HepG2 (cell line): ENCODE data around the gene SCYGR2. TPM values are rescaled to one million over a fixed set of nuclear protein-coding genes. Genes with fewer than 3 reads are reported as not detected.
A peak's percentile ranks its signal among the peaks of the same experiment; 100 is the strongest.

ENCODE experiments used
- AGO1 ChIP-seq: fragments of 200-400 bp; formaldehyde crosslinking; IDR thresholded peaks from 2 replicates; pipeline ENCODE4 v1.6.1; 2017; ENCODE audit warnings: mild to moderate bottlenecking, low read depth, low read length, moderate library complexity; ENCODE audit not compliant: poor library complexity, severe bottlenecking
- AGO2 ChIP-seq: fragments of 200-400 bp; formaldehyde crosslinking; optimal IDR thresholded peaks from 2 replicates; pipeline ENCODE3; 2017; ENCODE audit warnings: mild to moderate bottlenecking, low read depth, low read length, moderate library complexity
- BCL6 ChIP-seq: IDR thresholded peaks from 2 replicates; pipeline ENCODE4 v1.6.1; 2016; ENCODE audit warnings: missing genetic modification reagents, missing compliant biosample characterization
- DMAP1 ChIP-seq: IDR thresholded peaks from 2 replicates; pipeline ENCODE4 v1.6.1; 2016
- HNRNPLL ChIP-seq: fragments of 200-400 bp; formaldehyde crosslinking; IDR thresholded peaks from 2 replicates; pipeline ENCODE4 v1.6.1; 2017; ENCODE audit warnings: mild to moderate bottlenecking, low read depth, low read length; ENCODE audit not compliant: poor library complexity, severe bottlenecking
- ISL2 ChIP-seq: sonication (generic); formaldehyde crosslinking; IDR thresholded peaks from 2 replicates; pipeline ENCODE4 v1.5.0; 2020; ENCODE audit warnings: missing genetic modification reagents
- MAF1 ChIP-seq: sonication (generic); formaldehyde crosslinking; IDR thresholded peaks from 2 replicates; pipeline ENCODE4 v1.5.0; 2020; ENCODE audit warnings: missing genetic modification reagents, borderline replicate concordance
- NFE2 ChIP-seq: sonication (generic); formaldehyde crosslinking; IDR thresholded peaks from 2 replicates; pipeline ENCODE4 v1.4.0; 2020; ENCODE audit warnings: missing genetic modification reagents
- NFKBIZ ChIP-seq: IDR thresholded peaks from 2 replicates; pipeline ENCODE4 v1.6.1; 2018; ENCODE audit warnings: missing genetic modification reagents, missing compliant biosample characterization
- NFYC ChIP-seq: IDR thresholded peaks from 2 replicates; pipeline ENCODE4 v1.6.1; 2016; ENCODE audit warnings: missing genetic modification reagents, missing compliant biosample characterization
- PAWR ChIP-seq: sonication (generic); formaldehyde crosslinking; IDR thresholded peaks from 2 replicates; pipeline ENCODE4 v1.4.0; 2020; ENCODE audit warnings: missing genetic modification reagents, mild to moderate bottlenecking, borderline replicate concordance
- RELA ChIP-seq: sonication (generic); formaldehyde crosslinking; IDR thresholded peaks from 2 replicates; pipeline ENCODE4 v1.4.0; 2020; ENCODE audit warnings: missing genetic modification reagents
- TCF7 ChIP-seq: sonication (generic); IDR thresholded peaks from 2 replicates; pipeline ENCODE4 v1.6.1; 2016; ENCODE audit warnings: antibody characterized with exemption, low read depth
- TFDP1 ChIP-seq: IDR thresholded peaks from 2 replicates; pipeline ENCODE4 v1.6.1; 2016; ENCODE audit warnings: missing compliant biosample characterization, missing genetic modification reagents, borderline replicate concordance
- ZFP1 ChIP-seq: IDR thresholded peaks from 2 replicates; pipeline ENCODE4 v1.6.1; 2016
- ZNF230 ChIP-seq: sonication (generic); formaldehyde crosslinking; IDR thresholded peaks from 2 replicates; pipeline ENCODE4 v1.4.0; 2020; ENCODE audit warnings: mild to moderate bottlenecking, missing genetic modification reagents
- ZNF337 ChIP-seq: sonication (generic); formaldehyde crosslinking; IDR thresholded peaks from 2 replicates; pipeline ENCODE4 v1.5.1; 2020; ENCODE audit warnings: missing genetic modification reagents, low read depth, mild to moderate bottlenecking, borderline replicate concordance
- ZNF569 ChIP-seq: sonication (generic); formaldehyde crosslinking; IDR thresholded peaks from 2 replicates; pipeline ENCODE4 v1.5.0; 2020; ENCODE audit warnings: mild to moderate bottlenecking, missing genetic modification reagents, moderate library complexity, borderline replicate concordance
- polyA plus RNA-seq, 8 experiments: library from polyadenylated mRNA; depleted of rRNA in 3 of 8; stranded (reverse) in 7 of 8; unstranded in 1 of 8; fragments of >200 nt; fragmentation: Illumina TruSeq in 4 of 8; extraction: Trizol in 4 of 8; gene quantifications; 2 replicates each; pipeline versions ENCODE4 v1.2.1 to v1.2.3, GENCODE V29; 2011 to 2016; ENCODE audit warnings: low read depth in 4 of 8, missing spikeins in 1 of 8, mixed read lengths in 1 of 8; ENCODE audit not compliant: insufficient read depth in 1 of 8
- total RNA-seq, 5 experiments: library from RNA; depleted of rRNA; stranded (reverse); fragments of >200 nt; fragmentation: Illumina TruSeq; extraction: Trizol; gene quantifications; 2 replicates each; pipeline ENCODE4 v1.2.3, GENCODE V29; 2016; ENCODE audit warnings: low read depth in 1 of 5
- TF ChIP-seq, protein P1 (sequence below), 2 experiments: IDR thresholded peaks; 2 replicates each; pipeline ENCODE4 v1.6.1; 2011 to 2012; ENCODE audit warnings: low read length in 2 of 2, borderline replicate concordance in 1 of 2, low read depth in 1 of 2, mild to moderate bottlenecking in 1 of 2, moderate library complexity in 1 of 2
- TF ChIP-seq, protein P2 (sequence below): sonication (generic); formaldehyde crosslinking; IDR thresholded peaks from 2 replicates; pipeline ENCODE4 v1.8.1; 2022; ENCODE audit warnings: mild to moderate bottlenecking, missing genetic modification reagents
- TF ChIP-seq, protein P3 (sequence below): sonication (generic); formaldehyde crosslinking; IDR thresholded peaks from 2 replicates; pipeline ENCODE4 v1.8.0; 2022; ENCODE audit warnings: mild to moderate bottlenecking, missing genetic modification reagents, moderate library complexity
- TF ChIP-seq, protein P4 (sequence below): IDR thresholded peaks from 2 replicates; pipeline ENCODE4 v1.6.1; 2018; ENCODE audit warnings: missing genetic modification reagents

SCYGR2 gene
- total and polyA plus RNA-seq, 2 of the 13 experiments (the other 11 are each of a cell fraction or from before 2014, with no cell fraction given), result not detected

DNA sequence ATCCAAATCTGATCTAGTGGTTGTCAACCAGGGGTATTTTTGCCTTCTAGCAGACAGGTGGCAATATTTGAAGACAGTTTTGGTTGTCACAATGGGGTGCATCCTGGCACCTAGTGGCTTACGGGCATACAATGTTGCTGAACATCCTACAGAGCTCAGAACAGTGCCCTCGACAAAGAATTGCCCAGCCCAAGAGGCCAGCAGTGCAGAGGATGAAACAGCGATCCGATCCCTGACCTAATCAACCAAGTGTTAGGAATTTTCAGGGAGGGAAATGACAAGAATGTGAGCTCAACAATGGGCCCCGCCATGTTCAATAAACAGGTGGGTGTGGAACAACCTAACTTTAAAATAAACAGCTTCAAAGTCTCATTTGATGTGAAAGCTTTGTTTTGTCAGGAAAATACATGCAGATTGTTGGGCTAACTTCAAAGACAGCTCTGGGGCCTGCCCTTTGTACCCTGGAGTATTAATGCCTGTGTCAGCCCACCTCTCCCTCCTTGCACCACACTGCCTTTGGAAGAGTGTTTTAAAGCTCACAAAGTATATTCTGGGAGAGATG, 45.4 kb downstream of the SCYGR2 start (continued):
- TF ChIP-seq, protein P1, sequence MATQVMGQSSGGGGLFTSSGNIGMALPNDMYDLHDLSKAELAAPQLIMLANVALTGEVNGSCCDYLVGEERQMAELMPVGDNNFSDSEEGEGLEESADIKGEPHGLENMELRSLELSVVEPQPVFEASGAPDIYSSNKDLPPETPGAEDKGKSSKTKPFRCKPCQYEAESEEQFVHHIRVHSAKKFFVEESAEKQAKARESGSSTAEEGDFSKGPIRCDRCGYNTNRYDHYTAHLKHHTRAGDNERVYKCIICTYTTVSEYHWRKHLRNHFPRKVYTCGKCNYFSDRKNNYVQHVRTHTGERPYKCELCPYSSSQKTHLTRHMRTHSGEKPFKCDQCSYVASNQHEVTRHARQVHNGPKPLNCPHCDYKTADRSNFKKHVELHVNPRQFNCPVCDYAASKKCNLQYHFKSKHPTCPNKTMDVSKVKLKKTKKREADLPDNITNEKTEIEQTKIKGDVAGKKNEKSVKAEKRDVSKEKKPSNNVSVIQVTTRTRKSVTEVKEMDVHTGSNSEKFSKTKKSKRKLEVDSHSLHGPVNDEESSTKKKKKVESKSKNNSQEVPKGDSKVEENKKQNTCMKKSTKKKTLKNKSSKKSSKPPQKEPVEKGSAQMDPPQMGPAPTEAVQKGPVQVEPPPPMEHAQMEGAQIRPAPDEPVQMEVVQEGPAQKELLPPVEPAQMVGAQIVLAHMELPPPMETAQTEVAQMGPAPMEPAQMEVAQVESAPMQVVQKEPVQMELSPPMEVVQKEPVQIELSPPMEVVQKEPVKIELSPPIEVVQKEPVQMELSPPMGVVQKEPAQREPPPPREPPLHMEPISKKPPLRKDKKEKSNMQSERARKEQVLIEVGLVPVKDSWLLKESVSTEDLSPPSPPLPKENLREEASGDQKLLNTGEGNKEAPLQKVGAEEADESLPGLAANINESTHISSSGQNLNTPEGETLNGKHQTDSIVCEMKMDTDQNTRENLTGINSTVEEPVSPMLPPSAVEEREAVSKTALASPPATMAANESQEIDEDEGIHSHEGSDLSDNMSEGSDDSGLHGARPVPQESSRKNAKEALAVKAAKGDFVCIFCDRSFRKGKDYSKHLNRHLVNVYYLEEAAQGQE (IDR thresholded peaks at IDR 0.05; ENCODE audit: borderline replicate concordance in 1 of 2, low read depth in 1 of 2, low read length in 2 of 2), result peak in 1 of 2 experiments; percentile 46; a peak in 1 of 4 replicates
- TF ChIP-seq TFDP1 (CRISPR knock-in tag) (no peak), ISL2 (CRISPR knock-in tag) (peak; percentile 87), ZFP1 (peak; percentile 84; the same call in 1 of the 2 replicates), DMAP1 (CRISPR knock-in tag) (peak; percentile 53), RELA (CRISPR knock-in tag) (no peak), AGO1 (no peak), ZNF337 (CRISPR knock-in tag) (0 out of 2 replicates have a peak, but pooled peaks have one; percentile 9), PAWR (CRISPR knock-in tag) (no peak), NFE2 (CRISPR knock-in tag) (no peak), HNRNPLL (no peak), BCL6 (CRISPR knock-in tag) (peak; percentile 81), NFYC (CRISPR knock-in tag) (no peak), ZNF230 (no peak), AGO2 (no peak), MAF1 (CRISPR knock-in tag) (no peak), TCF7 (peak; percentile 99), ZNF569 (no peak), NFKBIZ (CRISPR knock-in tag) (peak; percentile 73; the same call in 1 of the 2 replicates)
- TF ChIP-seq, protein P2, sequence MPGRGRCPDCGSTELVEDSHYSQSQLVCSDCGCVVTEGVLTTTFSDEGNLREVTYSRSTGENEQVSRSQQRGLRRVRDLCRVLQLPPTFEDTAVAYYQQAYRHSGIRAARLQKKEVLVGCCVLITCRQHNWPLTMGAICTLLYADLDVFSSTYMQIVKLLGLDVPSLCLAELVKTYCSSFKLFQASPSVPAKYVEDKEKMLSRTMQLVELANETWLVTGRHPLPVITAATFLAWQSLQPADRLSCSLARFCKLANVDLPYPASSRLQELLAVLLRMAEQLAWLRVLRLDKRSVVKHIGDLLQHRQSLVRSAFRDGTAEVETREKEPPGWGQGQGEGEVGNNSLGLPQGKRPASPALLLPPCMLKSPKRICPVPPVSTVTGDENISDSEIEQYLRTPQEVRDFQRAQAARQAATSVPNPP (CRISPR knock-in tag), result peak; percentile 78; the same call in 1 of the 2 replicates
- TF ChIP-seq, protein P3, sequence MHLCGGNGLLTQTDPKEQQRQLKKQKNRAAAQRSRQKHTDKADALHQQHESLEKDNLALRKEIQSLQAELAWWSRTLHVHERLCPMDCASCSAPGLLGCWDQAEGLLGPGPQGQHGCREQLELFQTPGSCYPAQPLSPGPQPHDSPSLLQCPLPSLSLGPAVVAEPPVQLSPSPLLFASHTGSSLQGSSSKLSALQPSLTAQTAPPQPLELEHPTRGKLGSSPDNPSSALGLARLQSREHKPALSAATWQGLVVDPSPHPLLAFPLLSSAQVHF, result no peak
- TF ChIP-seq, protein P4, sequence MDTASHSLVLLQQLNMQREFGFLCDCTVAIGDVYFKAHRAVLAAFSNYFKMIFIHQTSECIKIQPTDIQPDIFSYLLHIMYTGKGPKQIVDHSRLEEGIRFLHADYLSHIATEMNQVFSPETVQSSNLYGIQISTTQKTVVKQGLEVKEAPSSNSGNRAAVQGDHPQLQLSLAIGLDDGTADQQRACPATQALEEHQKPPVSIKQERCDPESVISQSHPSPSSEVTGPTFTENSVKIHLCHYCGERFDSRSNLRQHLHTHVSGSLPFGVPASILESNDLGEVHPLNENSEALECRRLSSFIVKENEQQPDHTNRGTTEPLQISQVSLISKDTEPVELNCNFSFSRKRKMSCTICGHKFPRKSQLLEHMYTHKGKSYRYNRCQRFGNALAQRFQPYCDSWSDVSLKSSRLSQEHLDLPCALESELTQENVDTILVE, result no peak
